Stimulated activated CD8-positive, alpha-beta memory T cell treated with anti-CD3 and anti-CD28 coated beads, Interleukin-4, amount 100 ng/mL, for 24 hours (primary cell): ENCODE results near the gene TFEB.
A peak's percentile ranks its signal among the peaks of the same experiment; 100 is the strongest.
"Not testable (repeated sequence)": the region's sequence is repeated elsewhere in the genome, so short reads cannot be mapped to it uniquely, and the experiment has no call there.

Source experiments
- DNase-seq: peaks from one replicate; pipeline ENCODE4 v3.0.0-alpha.2; 2020; ENCODE audit warnings: low read depth

The TFEB gene

DNA sequence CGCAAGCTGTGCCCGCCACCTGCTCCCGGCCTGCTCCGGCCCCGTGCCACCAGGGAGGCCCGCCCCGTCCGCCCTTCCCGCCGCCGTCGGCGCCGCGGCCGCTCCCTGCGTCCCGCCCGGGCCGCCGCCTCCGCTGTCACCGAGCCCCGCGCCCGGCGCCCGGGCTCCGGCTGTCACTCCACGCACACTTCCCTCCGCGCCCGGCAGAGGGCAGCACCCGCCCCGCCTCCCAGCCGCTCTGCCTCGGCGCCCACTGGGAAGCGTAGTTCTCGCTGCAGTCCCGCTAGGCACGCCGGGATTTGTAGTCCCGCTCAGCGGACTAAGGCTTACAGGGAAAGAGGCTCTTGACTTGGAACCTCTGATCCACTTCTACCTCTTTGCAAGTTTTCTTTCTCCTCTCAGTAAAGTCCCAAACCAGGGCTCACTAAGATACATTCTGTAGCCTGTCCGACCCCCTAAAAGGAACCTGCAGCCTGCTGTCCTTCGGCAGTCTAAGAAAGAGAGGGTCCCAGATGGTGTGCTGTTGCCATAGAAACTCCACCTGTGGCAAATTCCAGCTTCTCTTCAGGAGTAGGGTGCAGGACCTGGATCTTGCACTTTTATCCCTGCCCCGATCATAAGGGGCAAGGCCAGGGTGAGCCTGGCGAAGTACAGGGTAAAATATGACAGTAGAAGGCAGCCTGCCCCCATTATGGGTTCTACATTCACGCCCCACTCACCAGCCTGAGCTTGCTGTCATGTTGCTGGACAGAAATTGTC, at the start of gene TFEB:
Gene TFEB, minus strand, starts transcription at position 182 of the 759 bp plus-strand sequence. CDS start 44,395 bp downstream, outside the sequence.
- DNase-seq: peak; percentile 90

- DNase-seq: no peak
Observed at GRCh38 chr6:41784581-41785171, 49.3 kb upstream of the TFEB start.

GRCh38 chr6:41783106-41783780, 47.8 kb upstream of the TFEB start:
- DNase-seq: no peak

- DNase-seq: no peak
Observed at GRCh38 chr6:41781366-41781730, 45.9 kb upstream of the TFEB start.

DNA sequence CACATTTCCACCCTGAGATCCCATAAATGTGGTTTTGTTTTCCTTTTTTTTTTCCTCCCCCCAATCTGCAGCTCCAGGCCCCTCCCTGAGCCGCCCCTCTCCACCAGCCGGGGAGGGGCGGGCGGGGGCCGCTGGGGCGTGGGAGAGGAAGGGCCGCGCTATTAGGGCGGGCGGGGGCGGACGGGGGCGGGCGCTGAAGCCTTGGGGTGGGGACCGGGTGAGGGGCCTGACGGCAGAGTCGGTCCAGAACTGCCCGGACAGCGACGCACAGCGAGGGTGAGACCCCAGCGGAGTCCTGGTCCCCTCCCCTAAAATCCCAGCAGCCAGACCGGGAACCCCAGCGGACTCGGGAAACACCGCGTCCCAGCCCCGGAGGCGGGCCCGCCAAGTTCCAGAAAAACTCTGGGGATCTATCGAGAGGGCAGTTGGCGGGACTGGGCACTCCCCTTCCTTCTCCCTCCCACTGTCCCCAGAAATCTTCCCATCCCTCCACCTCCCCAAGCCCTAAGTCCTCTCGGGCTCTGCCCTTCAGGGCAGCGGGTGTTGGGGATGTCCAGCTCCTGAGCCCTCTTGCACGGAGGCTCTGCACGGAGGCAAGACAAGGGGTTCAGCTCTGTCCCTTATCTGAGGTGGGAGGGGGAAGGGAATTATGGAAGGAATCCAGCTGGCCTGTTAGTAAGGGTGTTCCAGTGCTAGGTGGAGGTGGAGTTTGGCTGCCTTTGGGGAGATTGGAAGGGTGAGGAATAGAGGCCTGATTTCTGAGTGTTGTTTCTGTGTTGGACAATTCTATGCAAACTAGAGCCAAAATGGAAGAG, 45.4 kb upstream of the TFEB start, which contains the start of gene PRICKLE4:
Gene PRICKLE4, plus strand, starts transcription at position 232 of the 815 bp plus-strand sequence. CDS start 2,692 bp downstream, outside the sequence.
- DNase-seq: no peak

GRCh38 chr6:41779788-41780550, 44.6 kb upstream of the TFEB start, which contains the start of gene FRS3:
Gene FRS3, minus strand, starts transcription at chr6:41779900. Its CDS starts 2,913 bp downstream, at chr6:41776987.
- peak; percentile 99 for DNase-seq

GRCh38 chr6:41779336-41779735, 43.9 kb upstream of the TFEB start:
- no peak for DNase-seq

DNA sequence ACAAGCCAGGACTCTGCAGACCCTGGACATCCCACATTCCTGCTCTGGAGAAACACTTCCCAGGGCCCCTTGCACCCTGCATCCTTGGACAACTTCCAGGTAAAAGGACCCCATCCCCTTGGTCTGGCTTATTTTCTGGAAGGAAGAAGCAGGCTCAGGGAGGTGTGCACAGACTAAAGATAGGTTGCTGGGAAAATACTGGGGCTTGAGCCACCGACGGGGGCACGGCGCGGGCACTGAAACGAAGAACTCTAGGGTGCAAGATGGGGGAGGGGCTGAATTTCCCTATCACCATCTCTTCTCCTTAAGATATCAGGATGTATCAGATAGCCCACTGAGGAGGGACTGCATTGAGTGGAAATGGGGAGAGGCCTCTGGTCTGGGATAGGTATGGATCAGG, 43.5 kb upstream of the TFEB start:
- no peak for DNase-seq

GRCh38 chr6:41777551-41778285, 42.3 kb upstream of the TFEB start:
- no peak for DNase-seq

DNA sequence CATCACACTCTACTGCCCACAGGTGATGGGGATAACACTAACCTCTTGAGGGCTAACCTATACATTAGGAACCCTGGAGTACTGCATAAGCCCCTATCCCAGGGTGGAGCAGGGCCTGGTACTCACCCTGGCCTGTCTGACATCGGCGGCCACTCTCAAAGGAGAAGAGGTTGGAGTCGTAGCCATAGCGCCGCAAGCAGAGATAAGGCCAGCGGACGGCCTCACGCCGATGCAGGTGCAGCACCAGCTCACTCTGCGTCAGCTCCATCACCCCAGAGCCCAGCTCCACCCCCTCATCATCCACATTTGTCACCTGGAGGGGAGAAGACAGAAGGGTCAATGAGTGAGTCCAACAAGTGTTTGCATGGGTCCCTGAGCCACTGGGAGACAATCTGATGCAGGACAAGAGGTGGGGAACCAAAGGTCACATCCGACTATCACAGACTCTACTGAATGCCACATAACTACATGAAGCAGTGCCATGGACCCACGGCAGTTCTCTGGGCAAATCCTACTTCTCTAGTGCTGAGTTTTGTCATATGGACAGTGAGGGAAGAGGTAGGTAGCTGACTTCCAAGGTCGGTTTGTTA, 40.0 kb upstream of the TFEB start:
- no peak for DNase-seq

- DNase-seq: no peak
Observed at GRCh38 chr6:41774841-41775240, 39.4 kb upstream of the TFEB start.

DNA sequence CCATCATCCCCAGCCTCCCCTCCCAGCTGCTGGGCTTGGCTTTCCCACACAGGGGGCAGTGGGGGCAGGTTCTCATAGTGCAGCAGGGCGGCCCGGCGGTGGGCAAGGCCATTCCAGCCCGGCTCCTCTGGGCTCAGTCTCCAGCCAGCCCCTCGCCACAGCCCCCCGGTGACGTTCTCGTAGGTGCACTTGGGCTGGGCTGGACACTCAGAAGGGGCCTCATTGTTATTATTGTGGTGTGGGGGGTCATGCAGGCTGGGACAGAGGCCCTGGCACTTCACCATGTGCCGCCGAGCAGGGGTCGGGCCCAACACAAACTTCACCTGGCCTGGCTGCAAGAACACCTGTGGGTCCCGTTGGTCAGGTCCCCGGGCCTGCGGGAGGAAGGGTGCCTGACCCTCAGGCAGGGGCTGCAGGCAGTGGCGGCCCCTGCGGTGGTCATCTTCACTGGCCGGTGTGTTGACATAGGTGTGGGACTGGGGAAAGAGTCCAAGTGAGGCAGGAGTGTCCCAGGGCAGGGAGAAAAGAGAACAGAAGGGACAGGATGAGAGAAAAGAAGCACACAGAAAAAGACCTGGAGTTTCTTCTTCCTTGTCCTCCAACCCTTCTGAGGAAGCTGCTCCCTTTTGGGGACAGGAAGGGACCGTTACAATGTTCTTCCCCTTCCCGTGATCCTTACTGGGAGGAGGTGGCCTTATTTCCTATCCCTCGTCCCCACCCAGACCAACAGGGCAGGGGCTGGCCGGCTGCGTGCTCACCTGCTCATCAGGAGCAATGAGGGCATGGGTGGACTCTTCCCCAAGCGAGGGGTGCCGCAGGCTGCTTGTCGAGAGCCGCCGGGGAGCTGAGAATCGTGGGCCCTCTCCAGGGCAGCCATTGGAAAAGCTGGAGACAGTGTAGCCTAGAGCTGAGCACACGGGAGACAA, 35.9 kb upstream of the TFEB start:
- DNase-seq: no peak

DNA sequence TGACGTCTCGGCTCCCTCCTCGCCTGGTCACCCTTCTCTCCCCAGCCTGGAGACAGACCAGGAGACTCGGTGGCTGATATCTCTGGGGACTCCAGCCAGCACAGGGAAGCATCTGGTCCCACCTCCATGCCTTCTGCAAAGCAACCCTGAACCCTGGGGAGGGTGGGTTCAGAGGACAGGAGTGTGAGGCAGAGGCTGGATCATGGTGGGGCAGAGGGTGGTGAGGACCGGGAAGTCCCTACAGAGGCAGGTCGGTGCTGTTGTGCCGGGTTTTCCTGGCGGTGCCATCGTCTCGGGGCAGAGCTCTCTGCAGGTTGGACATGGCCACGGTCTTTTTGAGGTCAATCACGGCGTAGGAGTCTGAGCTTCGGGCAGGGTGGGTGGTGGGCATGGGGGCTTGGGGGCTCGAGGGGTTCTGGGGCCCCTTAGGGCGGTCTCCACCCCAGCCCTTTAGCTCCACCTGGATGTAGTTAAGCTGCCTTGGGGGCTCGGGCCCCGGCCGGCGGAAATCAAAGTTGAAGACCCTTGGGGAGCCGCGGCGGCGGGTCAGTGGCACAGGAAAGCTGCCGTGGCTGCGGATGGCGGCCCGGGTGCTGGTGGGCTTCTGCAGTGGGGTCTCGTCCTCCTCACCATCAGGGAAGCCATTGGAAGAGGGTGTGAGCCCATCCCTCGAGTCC, 35.1 kb upstream of the TFEB start:
- DNase-seq: no peak

- DNase-seq: no peak
Observed at GRCh38 chr6:41769376-41769775, 34.0 kb upstream of the TFEB start.

- DNase-seq: no peak
Observed at GRCh38 chr6:41768545-41769308, 33.3 kb upstream of the TFEB start.

DNA sequence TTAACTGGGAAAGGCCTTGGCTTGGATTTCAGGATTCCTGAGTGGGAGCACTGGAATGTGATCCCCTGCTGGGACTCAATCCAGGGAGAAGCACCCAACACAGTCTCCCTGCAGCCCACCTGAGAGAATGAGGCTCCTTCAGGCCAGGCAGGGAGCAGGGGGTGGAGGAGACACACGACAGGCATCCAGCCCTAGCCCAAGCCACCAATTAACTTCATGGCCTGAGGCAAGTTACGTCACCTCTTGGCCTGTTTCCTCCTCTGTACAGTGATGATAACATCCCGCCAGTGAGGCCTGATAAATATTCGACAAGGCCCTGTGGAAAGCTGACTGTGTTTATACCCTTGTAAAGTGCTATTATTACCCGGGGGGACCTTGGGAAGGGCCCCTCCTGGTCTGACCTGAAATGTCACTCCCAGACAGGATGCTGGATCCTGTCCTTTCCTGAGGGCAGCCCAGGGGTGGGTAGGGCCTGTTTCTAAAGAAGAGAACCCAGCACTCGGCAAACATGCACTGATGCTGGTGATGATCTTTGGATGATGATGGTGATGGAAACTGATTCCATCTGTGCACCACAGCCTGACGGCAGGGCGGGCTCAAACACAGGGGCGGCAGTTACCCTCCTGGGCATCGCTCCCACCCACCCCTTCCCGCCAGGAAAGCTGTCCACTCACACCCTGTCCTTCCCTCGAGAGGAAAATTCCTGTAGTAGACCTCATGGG, 31.9 kb upstream of the TFEB start:
- no peak for DNase-seq

DNA sequence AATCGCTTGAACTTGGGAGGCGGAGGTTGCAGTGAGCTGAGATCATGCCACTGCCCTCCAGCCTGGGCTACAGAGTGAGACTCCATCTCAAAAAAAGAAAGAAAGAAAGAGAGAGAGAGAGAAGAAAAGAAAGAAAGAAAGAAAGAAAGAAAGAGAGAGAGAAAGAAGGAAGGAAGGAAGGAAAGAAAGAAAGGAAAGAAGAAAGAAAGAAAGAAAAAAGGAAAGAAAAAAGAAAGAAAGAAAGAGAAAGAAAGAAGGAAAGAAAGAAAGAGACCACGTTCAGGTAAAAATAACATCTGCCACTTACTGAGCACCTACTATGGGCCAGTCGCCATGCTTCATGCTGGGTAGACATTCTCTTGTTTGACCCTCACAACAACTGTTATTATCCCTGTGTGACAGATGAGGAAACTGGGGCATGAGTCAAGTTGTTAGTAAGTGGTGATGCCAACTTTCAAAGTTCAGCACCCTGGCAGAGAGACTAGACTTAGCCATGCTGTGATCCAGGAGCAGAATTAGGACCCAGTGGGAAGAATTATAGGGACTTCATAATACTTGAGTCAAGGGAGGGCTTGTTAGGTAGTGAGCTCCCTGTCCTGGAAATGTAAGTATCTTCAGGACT, 30.7 kb upstream of the TFEB start:
- not testable (repeated sequence) for DNase-seq
